Nephron progenitor cell (in vitro differentiated cells): ENCODE data around the gene CHKA.

ENCODE experiments used
- DNase-seq: peaks from one replicate; pipeline ENCODE4 v3.0.0; 2021
- H3K27ac Mint-ChIP-seq: 2 replicates; pipeline ENCODE4 v1.8.0; 2021; ENCODE audit warnings: mild to moderate bottlenecking, moderate library complexity, mixed read lengths
- H3K27me3 Mint-ChIP-seq: 2 replicates; pipeline ENCODE4 v1.8.0; 2021; ENCODE audit warnings: mild to moderate bottlenecking, low read depth, mixed read lengths; ENCODE audit not compliant: poor library complexity
- H3K36me3 Mint-ChIP-seq: 2 replicates; pipeline ENCODE4 v1.8.0; 2021; ENCODE audit warnings: low read depth, mixed read lengths
- H3K4me1 Mint-ChIP-seq: 2 replicates; pipeline ENCODE4 v1.8.0; 2021; ENCODE audit warnings: mixed read lengths
- H3K4me3 Mint-ChIP-seq: 2 replicates; pipeline ENCODE4 v1.8.0; 2021; ENCODE audit warnings: mild to moderate bottlenecking, moderate library complexity, mixed read lengths
- H3K9me3 Mint-ChIP-seq: 2 replicates; pipeline ENCODE4 v1.8.0; 2021; ENCODE audit warnings: mild to moderate bottlenecking, moderate library complexity, mixed read lengths
- TF ChIP-seq, protein P1 (sequence below): fragments of 200-600 bp; sonication (generic); IDR thresholded peaks from 2 replicates; pipeline ENCODE4 v1.5.0; 2021; ENCODE audit warnings: antibody characterized with exemption

Gene CHKA

DNA sequence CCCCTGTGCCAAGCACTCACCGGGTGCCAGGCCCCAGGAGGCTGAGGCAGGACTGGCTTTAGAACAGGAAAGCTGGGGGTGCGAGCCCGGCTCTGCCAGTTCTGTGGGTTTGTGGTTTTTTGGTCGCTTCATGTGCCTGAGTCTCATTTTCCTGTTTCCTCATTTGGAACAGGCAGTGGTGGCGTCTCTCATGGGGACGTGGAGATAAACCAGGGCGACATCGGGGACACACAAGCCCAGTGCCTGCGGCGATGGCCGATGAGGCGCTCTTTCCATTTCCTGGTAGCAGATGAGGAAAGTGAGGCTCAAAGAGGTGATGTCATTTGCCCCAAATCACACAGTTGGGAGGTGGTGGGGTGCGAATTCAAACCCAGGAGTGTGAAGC, 20.8 kb upstream of the CHKA start:
- Mint-ChIP-seq H3K27ac (no peak overlapping the region), H3K27me3 (peaks cover 3% of the 10 kb centered on the region), H3K9me3 (peaks cover 5% of the 10 kb centered on the region), H3K4me1 (peaks cover 9% of the 10 kb centered on the region), H3K36me3 (no peaks in the 10 kb centered on the region), H3K4me3 (no peak overlapping the region)
- TF ChIP-seq, protein P1, sequence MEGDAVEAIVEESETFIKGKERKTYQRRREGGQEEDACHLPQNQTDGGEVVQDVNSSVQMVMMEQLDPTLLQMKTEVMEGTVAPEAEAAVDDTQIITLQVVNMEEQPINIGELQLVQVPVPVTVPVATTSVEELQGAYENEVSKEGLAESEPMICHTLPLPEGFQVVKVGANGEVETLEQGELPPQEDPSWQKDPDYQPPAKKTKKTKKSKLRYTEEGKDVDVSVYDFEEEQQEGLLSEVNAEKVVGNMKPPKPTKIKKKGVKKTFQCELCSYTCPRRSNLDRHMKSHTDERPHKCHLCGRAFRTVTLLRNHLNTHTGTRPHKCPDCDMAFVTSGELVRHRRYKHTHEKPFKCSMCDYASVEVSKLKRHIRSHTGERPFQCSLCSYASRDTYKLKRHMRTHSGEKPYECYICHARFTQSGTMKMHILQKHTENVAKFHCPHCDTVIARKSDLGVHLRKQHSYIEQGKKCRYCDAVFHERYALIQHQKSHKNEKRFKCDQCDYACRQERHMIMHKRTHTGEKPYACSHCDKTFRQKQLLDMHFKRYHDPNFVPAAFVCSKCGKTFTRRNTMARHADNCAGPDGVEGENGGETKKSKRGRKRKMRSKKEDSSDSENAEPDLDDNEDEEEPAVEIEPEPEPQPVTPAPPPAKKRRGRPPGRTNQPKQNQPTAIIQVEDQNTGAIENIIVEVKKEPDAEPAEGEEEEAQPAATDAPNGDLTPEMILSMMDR, result no peak
- no peak for DNase-seq

GRCh38 chr11:68141246-68142027, 20.2 kb upstream of the CHKA start:
- Mint-ChIP-seq H3K9me3 (peaks cover 11% of the 10 kb centered on the region), H3K36me3 (no peaks in the 10 kb centered on the region), H3K27ac (no peak overlapping the region), H3K4me1 (peaks cover 9% of the 10 kb centered on the region), H3K27me3 (peaks cover 3% of the 10 kb centered on the region), H3K4me3 (no peak overlapping the region)
- TF ChIP-seq, protein P1, result no peak
- DNase-seq, result no peak

GRCh38 chr11:68140496-68141245, 19.5 kb upstream of the CHKA start:
- Mint-ChIP-seq H3K36me3 (no peaks in the 10 kb centered on the region), H3K4me1 (peaks cover 9% of the 10 kb centered on the region), H3K4me3 (no peak overlapping the region), H3K9me3 (peaks cover 18% of the 10 kb centered on the region), H3K27ac (no peak overlapping the region), H3K27me3 (peaks cover 3% of the 10 kb centered on the region)
- DNase-seq, result no peak
- TF ChIP-seq, protein P1, result no peak

DNA sequence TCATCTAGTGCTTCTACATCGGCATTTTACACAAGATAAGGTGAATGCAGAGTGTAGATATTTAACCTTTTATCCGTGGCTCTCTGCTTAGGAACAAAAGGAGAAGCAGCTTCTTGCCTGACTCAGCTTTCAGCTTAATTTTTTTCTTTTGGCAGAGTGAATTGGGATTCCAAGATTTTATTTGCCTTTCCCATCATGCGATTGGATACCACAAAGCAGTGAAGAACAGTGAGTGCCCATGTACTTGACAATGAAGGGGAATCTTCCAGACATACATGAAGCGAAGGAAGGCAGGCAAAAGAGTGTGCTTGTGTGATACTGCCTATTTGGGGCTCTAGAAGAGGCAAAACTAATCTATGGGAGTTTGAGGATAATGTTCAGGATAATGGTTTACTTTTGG, 17.0 kb upstream of the CHKA start:
- Mint-ChIP-seq H3K27ac (peak overlapping the region; percentile 49), H3K36me3 (peaks cover 15% of the 10 kb centered on the region), H3K4me1 (peaks cover 9% of the 10 kb centered on the region), H3K27me3 (peaks cover under 1% of the 10 kb centered on the region), H3K4me3 (no peak overlapping the region), H3K9me3 (peaks cover 38% of the 10 kb centered on the region)
- TF ChIP-seq, protein P1, result no peak
- DNase-seq, result no peak

- Mint-ChIP-seq H3K27ac (no peak overlapping the region), H3K27me3 (no peaks in the 10 kb centered on the region), H3K4me1 (peaks cover 9% of the 10 kb centered on the region), H3K4me3 (no peak overlapping the region), H3K9me3 (peaks cover 40% of the 10 kb centered on the region), H3K36me3 (peaks cover 16% of the 10 kb centered on the region)
- no peak for DNase-seq
- TF ChIP-seq, protein P1, result no peak
Measured at GRCh38 chr11:68137833-68138232, 16.6 kb upstream of the CHKA start.
